HG03442 (cell line): Measurements from ENCODE around the gene LIPJ.
A peak's percentile ranks its signal among the peaks of the same experiment; 100 is the strongest.

Experiments
- ATAC-seq: cut with Tn5 transposase; IDR thresholded peaks from one replicate; pipeline ENCODE4 v1.9.1; 2021; ENCODE audit warnings: mild to moderate bottlenecking, moderate library complexity; ENCODE audit not compliant: unreplicated experiment

LIPJ gene

GRCh38 chr10:88586462-88586861 lies at the start of gene LIPJ:
Gene LIPJ, plus strand, starts transcription at chr10:88586762. Its CDS starts 3,926 bp downstream, at chr10:88590688.
- no peak for ATAC-seq

- no peak for ATAC-seq
These were observed 49.2 kb upstream of the LIPJ start for GRCh38 chr10:88537322-88537721.

GRCh38 chr10:88538048-88538447 lies 48.5 kb upstream of the LIPJ start:
- ATAC-seq: no peak

GRCh38 chr10:88540351-88540750 lies 46.2 kb upstream of the LIPJ start:
- ATAC-seq: no peak

GRCh38 chr10:88541116-88541626 lies 45.4 kb upstream of the LIPJ start:
- ATAC-seq: no peak

- no peak for ATAC-seq
These were observed 44.0 kb upstream of the LIPJ start for GRCh38 chr10:88542522-88542921.

- peak; percentile 53 for ATAC-seq
These were observed 42.3 kb upstream of the LIPJ start for GRCh38 chr10:88544140-88544870.

- ATAC-seq: no peak
These were observed 41.2 kb upstream of the LIPJ start for GRCh38 chr10:88545359-88545758.

GRCh38 chr10:88546497-88546896 lies 40.1 kb upstream of the LIPJ start:
- no peak for ATAC-seq

- no peak for ATAC-seq
These were observed 35.3 kb upstream of the LIPJ start for GRCh38 chr10:88551246-88551645.

- ATAC-seq: peak; percentile 79
These were observed 33.3 kb upstream of the LIPJ start for GRCh38 chr10:88553116-88553752.

GRCh38 chr10:88555190-88555908 lies 31.2 kb upstream of the LIPJ start:
- ATAC-seq: no peak

GRCh38 chr10:88557256-88557655 lies 29.3 kb upstream of the LIPJ start:
- ATAC-seq: no peak

GRCh38 chr10:88557658-88558057 lies 28.9 kb upstream of the LIPJ start:
- no peak for ATAC-seq

- ATAC-seq: no peak
These were observed 24.4 kb upstream of the LIPJ start for GRCh38 chr10:88562152-88562551.

GRCh38 chr10:88565072-88565471 lies 21.5 kb upstream of the LIPJ start:
- ATAC-seq: no peak

- no peak for ATAC-seq
These were observed 4.2 kb upstream of the LIPJ start for GRCh38 chr10:88582411-88582805.

GRCh38 chr10:88582806-88583583 lies 3.6 kb upstream of the LIPJ start, which contains the start of gene RNLS:
Gene RNLS, minus strand, starts transcription at chr10:88583318.
- peak; percentile 82 for ATAC-seq

- no peak for ATAC-seq
These were observed 3.0 kb upstream of the LIPJ start for GRCh38 chr10:88583584-88583957.

- ATAC-seq: no peak
These were observed 5.8 kb downstream of the LIPJ start for GRCh38 chr10:88592381-88592780.

- no peak for ATAC-seq
These were observed 6.3 kb downstream of the LIPJ start for GRCh38 chr10:88592906-88593305.
